DOHH2 (cell line): Measurements from ENCODE around the gene DNAL4.

Experiments
- H3F3A ChIP-seq: fragments of 200-600 bp; sonication (generic), shearing (Covaris generic); 2 replicates; pipeline ENCODE4 v1.6.0; 2016; ENCODE audit warnings: antibody characterized with exemption, mild to moderate bottlenecking; ENCODE audit not compliant: control insufficient read depth, insufficient read depth
- H3K27ac ChIP-seq: fragments of 200-600 bp; sonication (generic); 2 replicates; pipeline ENCODE4 v1.5.1; 2014; ENCODE audit warnings: low read depth, mild to moderate bottlenecking, low read length, moderate library complexity
- H3K27me3 ChIP-seq: fragments of 200-600 bp; sonication (generic); 2 replicates; pipeline ENCODE4 v1.6.1; 2014; ENCODE audit warnings: mild to moderate bottlenecking, low read length, mixed read lengths; ENCODE audit not compliant: control insufficient read depth
- H3K36me3 ChIP-seq: fragments of 200-600 bp; sonication (generic); 2 replicates; pipeline ENCODE4 v1.6.1; 2014; ENCODE audit warnings: mild to moderate bottlenecking, low read length, moderate library complexity, mixed read lengths; ENCODE audit not compliant: control insufficient read depth
- H3K4me1 ChIP-seq: fragments of 200-600 bp; sonication (generic); 2 replicates; pipeline ENCODE4 v1.6.1; 2014; ENCODE audit warnings: mild to moderate bottlenecking, low read length, mixed read lengths; ENCODE audit not compliant: control insufficient read depth
- H3K4me2 ChIP-seq: fragments of 200-600 bp; sonication (generic); 2 replicates; pipeline ENCODE4 v1.6.0; 2014; ENCODE audit warnings: mild to moderate bottlenecking, low read length, moderate library complexity
- H3K4me3 ChIP-seq: fragments of 200-600 bp; sonication (generic); 2 replicates; pipeline ENCODE4 v1.5.1; 2014; ENCODE audit warnings: mild to moderate bottlenecking, low read length, mixed read lengths
- H3K79me2 ChIP-seq: fragments of 200-600 bp; sonication (generic); 2 replicates; pipeline ENCODE4 v1.6.1; 2014; ENCODE audit warnings: mild to moderate bottlenecking, low read length, mixed read lengths; ENCODE audit not compliant: control insufficient read depth
- H3K9me2 ChIP-seq: fragments of 200-600 bp; sonication (generic); replicated peaks from 2 replicates; pipeline ENCODE4 v1.6.1; 2014; ENCODE audit warnings: mild to moderate bottlenecking, low read length, mixed read lengths; ENCODE audit not compliant: control insufficient read depth
- H3K9me3 ChIP-seq: fragments of 200-600 bp; sonication (generic); 2 replicates; pipeline ENCODE4 v1.6.1; 2014; ENCODE audit warnings: antibody characterized with exemption, low read length, mixed read lengths; ENCODE audit not compliant: control insufficient read depth, insufficient read depth
- H4K20me1 ChIP-seq: fragments of 200-600 bp; sonication (generic); 2 replicates; pipeline ENCODE4 v1.6.0; 2014; ENCODE audit warnings: low read depth, mild to moderate bottlenecking, antibody characterized with exemption, low read length, moderate library complexity; ENCODE audit not compliant: control insufficient read depth, insufficient read depth
- CTCF ChIP-seq: fragments of 200-600 bp; sonication (generic); IDR thresholded peaks from one replicate; pipeline ENCODE4 v1.5.1; 2014; ENCODE audit warnings: antibody characterized with exemption, mild to moderate bottlenecking, low read depth, low read length; ENCODE audit not compliant: poor library complexity, severe bottlenecking
- EZH2phosphoT487 ChIP-seq: fragments of 200-600 bp; sonication (generic); IDR thresholded peaks from 2 replicates; pipeline ENCODE4 v1.6.1; 2017; ENCODE audit warnings: borderline replicate concordance, mild to moderate bottlenecking, antibody characterized with exemption, low read length, moderate library complexity, mixed read lengths

Gene DNAL4

GRCh38 chr22:38774496-38775166 lies 19.3 kb downstream of the DNAL4 start:
- Histone ChIP-seq H3K36me3 (no peaks in the 10 kb centered on the region), H3K27me3 (no peaks in the 10 kb centered on the region), H3K9me2 (no peaks in the 10 kb centered on the region), H3F3A (no peaks in the 10 kb centered on the region), H3K4me2 (no peak overlapping the region), H3K27ac (no peak overlapping the region), H3K4me1 (no peaks in the 10 kb centered on the region), H3K9me3 (no peaks in the 10 kb centered on the region), H4K20me1 (no peaks in the 10 kb centered on the region), H3K4me3 (no peak overlapping the region), H3K79me2 (no peaks in the 10 kb centered on the region)
- TF ChIP-seq EZH2phosphoT487 (no peak), CTCF (no peak)

- no peaks in the 10 kb centered on the region for H3K79me2 ChIP-seq
- no peaks in the 10 kb centered on the region for H3K4me1 ChIP-seq
- no peaks in the 10 kb centered on the region for H4K20me1 ChIP-seq
- H3K27ac ChIP-seq = no peak overlapping the region
- TF ChIP-seq CTCF = no peak
- no peak for TF ChIP-seq EZH2phosphoT487
- H3K9me2 ChIP-seq = no peaks in the 10 kb centered on the region
- no peaks in the 10 kb centered on the region for H3K27me3 ChIP-seq
- H3K9me3 ChIP-seq = no peaks in the 10 kb centered on the region
- no peaks in the 10 kb centered on the region for H3F3A ChIP-seq
- no peak overlapping the region for H3K4me3 ChIP-seq
- H3K4me2 ChIP-seq = no peak overlapping the region
- no peaks in the 10 kb centered on the region for H3K36me3 ChIP-seq
Observed at GRCh38 chr22:38773363-38773946, 20.5 kb downstream of the DNAL4 start.

GRCh38 chr22:38772623-38772873 lies 21.4 kb downstream of the DNAL4 start:
- Histone ChIP-seq H3K27ac (no peak overlapping the region), H3K36me3 (no peaks in the 10 kb centered on the region), H3K4me1 (no peaks in the 10 kb centered on the region), H3K9me2 (no peaks in the 10 kb centered on the region), H3F3A (no peaks in the 10 kb centered on the region), H3K9me3 (no peaks in the 10 kb centered on the region), H4K20me1 (no peaks in the 10 kb centered on the region), H3K4me3 (no peak overlapping the region), H3K27me3 (no peaks in the 10 kb centered on the region), H3K79me2 (no peaks in the 10 kb centered on the region), H3K4me2 (no peak overlapping the region)
- TF ChIP-seq CTCF (no peak), EZH2phosphoT487 (no peak)
